ENCODE measurements around the gene SIDT1.

Gene SIDT1

GRCh38 chr3:113638910-113639309 is 106.6 kb downstream of the SIDT1 start:
- DNase-seq: no peak

- no peak for DNase-seq
These were observed 111.2 kb downstream of the SIDT1 start for GRCh38 chr3:113643583-113643982.

GRCh38 chr3:113648524-113648923 is 116.2 kb downstream of the SIDT1 start:
- no peak for DNase-seq

- DNase-seq: no peak
These were observed 117.0 kb downstream of the SIDT1 start for GRCh38 chr3:113649174-113649845.

GRCh38 chr3:113654310-113654709 is 122.0 kb downstream of the SIDT1 start:
- DNase-seq: no peak

GRCh38 chr3:113654851-113655250 is 122.5 kb downstream of the SIDT1 start:
- no peak for DNase-seq

- DNase-seq: no peak
These were observed 125.8 kb downstream of the SIDT1 start for GRCh38 chr3:113658107-113658506.

- DNase-seq: no peak
These were observed 126.8 kb downstream of the SIDT1 start for GRCh38 chr3:113659101-113659541.

- DNase-seq: no peak
These were observed 127.6 kb downstream of the SIDT1 start for GRCh38 chr3:113659996-113660395.

- DNase-seq: no peak
These were observed 128.1 kb downstream of the SIDT1 start for GRCh38 chr3:113660458-113660857.

- no peak for DNase-seq
These were observed 128.5 kb downstream of the SIDT1 start for GRCh38 chr3:113660896-113661295.

GRCh38 chr3:113662824-113663223 is 130.5 kb downstream of the SIDT1 start:
- no peak for DNase-seq

GRCh38 chr3:113663324-113663750 is 131.0 kb downstream of the SIDT1 start:
- no peak for DNase-seq

GRCh38 chr3:113663761-113664160 is 131.4 kb downstream of the SIDT1 start:
- DNase-seq: no peak

- DNase-seq: no peak
These were observed 132.3 kb downstream of the SIDT1 start for GRCh38 chr3:113664523-113665094.

- no peak for DNase-seq
These were observed 135.7 kb downstream of the SIDT1 start for GRCh38 chr3:113668015-113668414.

- DNase-seq: no peak
These were observed 141.2 kb downstream of the SIDT1 start for GRCh38 chr3:113673593-113673992.

GRCh38 chr3:113676261-113676660 is 143.9 kb downstream of the SIDT1 start:
- no peak for DNase-seq

- no peak for DNase-seq
These were observed 145.4 kb downstream of the SIDT1 start for GRCh38 chr3:113677737-113678136.

- no peak for DNase-seq
These were observed 146.4 kb downstream of the SIDT1 start for GRCh38 chr3:113678773-113679172.
